Superior temporal gyrus (tissue), 1 donor: ENCODE measurements around the gene PIBF1.

Source experiments
- DNase-seq: peaks from one replicate; pipeline ENCODE4 v3.0.0-alpha.2; 2016; ENCODE audit errors: extremely low spot score

Gene PIBF1

GRCh38 chr13:73060251-73061160 is 278.6 kb downstream of the PIBF1 start:
- no peak for DNase-seq

GRCh38 chr13:73061473-73061872 is 279.5 kb downstream of the PIBF1 start:
- DNase-seq, result no peak

- no peak for DNase-seq
Observed at GRCh38 chr13:73061876-73062275, 279.9 kb downstream of the PIBF1 start.

- no peak for DNase-seq
Observed at GRCh38 chr13:73062468-73062867, 280.5 kb downstream of the PIBF1 start.

DNA sequence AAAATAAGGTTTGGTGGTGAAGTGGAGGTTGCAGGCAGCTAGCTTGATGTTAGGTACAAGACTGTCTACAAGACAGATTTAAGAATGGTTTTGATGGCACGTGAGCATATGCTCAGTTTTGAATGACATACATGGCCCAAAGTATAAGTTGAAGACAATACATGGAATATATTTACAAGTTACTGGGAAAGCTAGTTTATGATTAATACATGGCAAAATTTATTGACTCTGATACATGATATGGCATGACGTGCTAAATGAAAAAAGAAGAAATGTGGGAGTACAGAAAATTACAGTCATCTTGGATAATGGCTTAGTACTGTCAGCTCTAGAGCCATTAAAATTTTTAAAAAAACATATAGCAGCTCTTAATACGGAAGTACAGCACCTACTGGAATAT is 281.2 kb downstream of the PIBF1 start:
- no peak for DNase-seq

DNA sequence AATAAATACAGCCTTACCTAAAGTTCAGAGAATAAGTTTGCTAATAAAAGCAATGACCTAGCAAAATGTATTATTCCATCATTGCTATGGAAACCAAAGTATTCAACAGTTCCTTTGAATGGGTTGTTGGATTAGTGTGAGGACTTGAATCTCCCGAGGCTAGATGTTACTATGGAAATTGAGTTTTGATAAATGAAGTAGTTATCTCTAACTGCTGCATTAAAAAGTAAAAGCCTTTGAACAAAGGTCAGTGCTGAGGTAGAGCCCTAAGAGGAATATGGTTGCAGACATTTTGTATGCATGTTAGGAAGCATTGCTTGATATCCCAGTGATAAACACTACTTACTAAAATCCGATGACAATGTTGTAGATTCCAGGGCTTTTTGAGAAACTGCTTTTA is 283.1 kb downstream of the PIBF1 start:
- DNase-seq, result no peak

DNA sequence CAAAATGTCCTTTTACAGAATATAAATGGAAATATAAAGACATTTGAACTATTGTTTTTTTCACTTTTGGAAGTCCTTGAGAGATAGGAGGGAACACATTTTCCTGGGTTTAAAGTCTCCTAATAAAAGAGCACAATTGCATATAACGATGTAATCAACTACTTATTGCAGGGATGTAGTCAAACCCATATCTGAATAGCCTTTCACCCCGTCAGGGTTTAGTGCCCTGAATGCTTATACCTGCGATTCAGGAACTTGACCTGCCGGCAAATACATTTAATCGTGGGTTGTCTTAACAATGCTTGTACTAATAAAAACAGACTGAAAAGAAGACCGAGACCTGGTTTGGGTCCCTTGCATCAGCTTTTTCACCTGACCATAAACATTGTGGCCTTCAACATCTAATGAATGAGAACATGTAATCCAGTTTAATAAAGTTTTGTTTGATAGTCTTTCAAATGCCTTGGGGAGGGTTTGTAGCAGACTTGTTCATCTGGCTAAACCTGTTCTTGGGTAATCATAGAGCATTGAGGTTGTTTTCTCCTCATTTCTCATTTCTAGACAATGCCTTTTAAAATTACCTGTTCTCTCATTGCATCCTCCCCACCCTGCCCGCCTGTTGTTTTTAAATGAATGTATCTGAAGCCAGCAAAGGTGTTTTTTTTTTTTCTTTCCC is 283.9 kb downstream of the PIBF1 start:
- DNase-seq, result no peak
